Natural killer cell treated with Interleukin-12 subunit alpha and Interleukin-12 subunit beta and Interleukin-15 and Interleukin-18, amount 100 ng/mL, for 72 hours (primary cell): ENCODE measurements around the gene PRDM16. TPM values are rescaled to one million over a fixed set of nuclear protein-coding genes. Genes with fewer than 3 reads are reported as not detected.
"Not testable (repeated sequence)": the region's sequence is repeated elsewhere in the genome, so short reads cannot be mapped to it uniquely, and the experiment has no call there.

Experiments
- ATAC-seq, 2 donors: fragments of 150-1000 bp; cut with Tn5 transposase in 1 of 2; sonication (Bioruptor Pico), chemical (Tn5 transposase) in 1 of 2; 2 replicates each; pipeline ENCODE4 v1.10.0; 2021
- DNase-seq: peaks from one replicate; pipeline ENCODE4 v3.0.0; 2022; ENCODE audit warnings: low spot score
- H3K27ac Mint-ChIP-seq, 2 donors: 1 replicate in 1 of 2; 2 replicates in 1 of 2; pipeline ENCODE4 v1.8.0; 2022; ENCODE audit warnings: mixed read lengths in 2 of 2, mild to moderate bottlenecking in 1 of 2, moderate library complexity in 1 of 2
- H3K27me3 Mint-ChIP-seq, 2 donors: 1 replicate in 1 of 2; 2 replicates in 1 of 2; pipeline ENCODE4 v1.8.0; 2022; ENCODE audit warnings: mixed read lengths in 2 of 2
- H3K36me3 Mint-ChIP-seq: one replicate; pipeline ENCODE4 v1.8.0; 2022; ENCODE audit warnings: mixed read lengths
- H3K4me1 Mint-ChIP-seq, 2 donors: 1 replicate in 1 of 2; 2 replicates in 1 of 2; pipeline ENCODE4 v1.8.0; 2022; ENCODE audit warnings: low read depth in 2 of 2, mixed read lengths in 2 of 2, mild to moderate bottlenecking in 1 of 2
- H3K4me3 Mint-ChIP-seq: one replicate; pipeline ENCODE4 v1.8.0; 2022; ENCODE audit warnings: mixed read lengths
- H3K9me3 Mint-ChIP-seq: 2 replicates; pipeline ENCODE4 v1.8.0; 2022; ENCODE audit warnings: mixed read lengths
- total RNA-seq, 2 donors: library from RNA; stranded (reverse); gene quantifications; one replicate each; pipeline ENCODE4 v1.2.3, GENCODE V29; 2022

The PRDM16 gene
- total RNA-seq, 2 donors from 2014 or later = not detected

DNA sequence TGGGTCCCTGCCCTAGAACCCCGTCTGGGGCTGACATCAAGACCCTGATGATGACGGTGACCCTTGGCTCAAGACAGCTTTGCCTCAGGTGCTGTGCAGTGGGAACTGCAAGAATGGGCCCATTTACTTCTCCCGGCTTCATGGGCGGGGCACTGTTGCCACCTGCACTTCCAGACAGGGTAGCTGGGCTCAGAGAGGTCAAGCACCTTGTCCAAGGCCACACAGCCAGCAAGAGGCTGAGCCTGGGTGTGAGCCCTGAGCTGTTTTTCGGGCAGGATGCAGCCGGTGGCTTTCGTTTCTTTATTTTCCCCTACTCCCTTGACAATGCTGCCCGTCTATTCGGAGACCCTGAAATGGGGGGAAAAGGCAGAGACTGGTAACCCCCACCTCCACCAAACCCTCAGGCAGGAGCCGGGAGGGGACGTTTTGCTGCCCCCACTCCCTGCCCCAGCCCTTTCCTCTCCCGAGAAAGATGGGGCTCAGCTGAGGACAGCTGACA lies 91.7 kb downstream of the PRDM16 start:
- H3K36me3 Mint-ChIP-seq = no peaks in the 10 kb centered on the region
- no peak overlapping the region for H3K27ac Mint-ChIP-seq
- H3K9me3 Mint-ChIP-seq = no peaks in the 10 kb centered on the region
- H3K27me3 Mint-ChIP-seq = peaks cover 9 to 15% of the 10 kb centered on the region in 2 donors
- H3K4me3 Mint-ChIP-seq = no peak overlapping the region
- ATAC-seq (no peak), DNase-seq (no peak)
- no peaks in the 10 kb centered on the region for H3K4me1 Mint-ChIP-seq

DNA sequence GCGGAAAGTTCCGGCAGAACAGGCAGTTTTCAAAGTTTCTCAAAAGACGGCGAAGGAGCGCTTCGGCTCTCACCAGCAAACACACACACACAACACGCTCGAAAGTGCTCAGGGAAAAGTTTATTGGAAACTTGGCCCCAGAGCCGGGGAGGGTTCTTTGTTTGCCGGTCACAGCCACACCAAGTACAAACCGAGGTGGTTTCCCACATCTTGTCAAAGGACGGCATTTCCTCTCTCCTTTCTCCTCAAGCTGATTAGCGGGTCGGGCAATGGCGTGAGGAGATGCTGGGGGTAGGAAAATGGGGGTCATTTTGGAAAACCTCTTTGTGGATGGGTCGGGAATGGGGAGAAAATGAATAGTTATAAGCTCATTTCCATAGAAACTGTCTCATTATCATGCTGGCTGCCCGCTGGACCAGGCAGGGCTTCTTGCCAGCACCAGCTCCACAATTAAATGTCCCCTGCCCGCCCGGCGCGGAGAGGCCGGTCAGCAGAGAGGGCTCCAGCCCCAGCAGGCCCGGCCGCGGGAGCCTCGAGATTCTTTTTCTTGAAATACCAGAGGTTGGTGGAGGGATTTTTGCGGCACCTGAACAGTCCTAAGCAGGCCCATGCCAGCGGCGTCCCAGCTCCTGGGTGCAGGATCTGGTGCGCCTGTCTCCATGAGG lies 92.3 kb downstream of the PRDM16 start:
- Mint-ChIP-seq H3K4me3 (no peak overlapping the region), H3K9me3 (no peaks in the 10 kb centered on the region), H3K27ac (no peak overlapping the region), H3K27me3 (peaks cover 3 to 9% of the 10 kb centered on the region in 2 donors), H3K36me3 (no peaks in the 10 kb centered on the region), H3K4me1 (no peaks in the 10 kb centered on the region)
- DNase-seq (no peak), ATAC-seq (no peak)

DNA sequence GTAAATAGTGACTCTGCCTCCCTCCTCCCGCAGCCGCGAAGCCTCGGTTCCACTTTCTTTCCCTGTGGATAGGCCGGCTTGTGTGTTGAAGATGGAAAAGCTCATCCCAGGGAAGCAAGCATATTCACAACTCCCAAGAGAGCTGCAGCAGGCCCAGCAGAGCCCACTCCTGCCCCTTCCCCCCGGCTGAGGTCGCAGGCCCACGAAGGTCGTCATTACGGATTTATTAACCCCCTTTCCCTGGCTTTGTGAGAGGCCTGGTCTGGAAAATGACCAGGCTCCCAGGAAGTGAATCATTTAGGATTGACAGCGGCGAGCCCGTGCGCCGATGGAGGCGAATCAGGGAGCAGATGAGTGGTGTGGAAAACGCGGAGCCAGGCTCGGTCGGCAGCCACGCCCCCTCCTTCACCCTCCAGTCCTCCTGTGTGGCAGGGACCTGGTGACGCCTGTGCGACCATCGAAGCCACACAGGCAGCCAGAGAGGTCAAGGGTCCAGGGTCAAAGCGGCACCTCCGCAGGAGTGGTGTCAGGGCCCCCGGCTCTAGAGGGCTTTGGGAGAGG lies 93.4 kb downstream of the PRDM16 start:
- Mint-ChIP-seq H3K4me1 (no peaks in the 10 kb centered on the region), H3K4me3 (no peak overlapping the region), H3K36me3 (no peaks in the 10 kb centered on the region), H3K9me3 (no peaks in the 10 kb centered on the region), H3K27ac (no peak overlapping the region), H3K27me3 (peaks cover 0 to 9% of the 10 kb centered on the region in 2 donors)
- ATAC-seq = no peak
- DNase-seq = no peak

DNA sequence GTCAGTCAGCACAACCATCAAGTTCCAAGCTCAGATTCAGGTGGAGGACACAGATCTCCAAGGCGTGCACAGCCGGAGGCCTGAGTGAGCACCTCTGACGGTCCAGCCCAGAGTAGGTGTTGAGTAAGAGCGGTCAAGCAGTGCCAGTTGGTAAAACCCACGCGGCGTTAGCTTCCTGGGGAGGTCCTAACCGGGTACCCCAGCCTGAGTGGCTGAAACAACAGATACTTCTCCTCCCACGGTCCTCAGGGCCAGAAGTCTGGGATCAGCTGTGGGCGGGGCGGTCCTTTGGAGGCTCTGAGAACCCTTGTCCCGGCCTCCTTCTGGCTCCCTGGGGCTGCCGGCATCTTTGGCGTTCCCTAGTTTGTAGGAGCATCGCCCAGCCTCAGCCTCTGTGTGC lies 94.4 kb downstream of the PRDM16 start:
- no peaks in the 10 kb centered on the region for H3K4me1 Mint-ChIP-seq
- H3K36me3 Mint-ChIP-seq = no peaks in the 10 kb centered on the region
- ATAC-seq (no peak), DNase-seq (no peak)
- no peak overlapping the region for H3K27ac Mint-ChIP-seq
- H3K27me3 Mint-ChIP-seq = peaks cover 0 to 9% of the 10 kb centered on the region in 2 donors
- H3K9me3 Mint-ChIP-seq = no peaks in the 10 kb centered on the region
- H3K4me3 Mint-ChIP-seq = no peak overlapping the region

DNA sequence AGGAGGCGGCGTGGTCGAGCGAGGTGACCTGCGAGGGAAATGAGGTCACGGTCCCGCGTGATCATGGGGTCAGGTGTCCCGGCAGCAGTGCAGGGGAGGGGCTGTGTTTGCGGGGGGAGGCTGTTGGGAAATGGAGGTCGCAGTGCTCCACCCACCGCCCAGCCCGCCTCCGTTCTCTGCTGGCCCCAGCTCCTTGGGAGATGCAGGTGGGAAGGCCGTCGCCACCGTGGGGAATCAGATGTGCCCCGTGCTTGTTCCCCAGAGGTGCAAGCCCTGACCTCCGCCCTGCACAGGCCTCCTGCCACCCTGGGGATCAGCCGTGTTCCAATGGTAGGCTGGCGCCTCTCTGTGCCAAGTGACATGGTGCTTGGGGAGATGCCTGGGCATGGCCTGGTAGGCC lies 95.7 kb downstream of the PRDM16 start:
- H3K4me1 Mint-ChIP-seq = no peaks in the 10 kb centered on the region
- H3K9me3 Mint-ChIP-seq = no peaks in the 10 kb centered on the region
- peaks cover 0 to 6% of the 10 kb centered on the region in 2 donors for H3K27me3 Mint-ChIP-seq
- H3K36me3 Mint-ChIP-seq = no peaks in the 10 kb centered on the region
- ATAC-seq (no peak), DNase-seq (no peak)
- H3K27ac Mint-ChIP-seq = no peak overlapping the region
- H3K4me3 Mint-ChIP-seq = no peak overlapping the region

DNA sequence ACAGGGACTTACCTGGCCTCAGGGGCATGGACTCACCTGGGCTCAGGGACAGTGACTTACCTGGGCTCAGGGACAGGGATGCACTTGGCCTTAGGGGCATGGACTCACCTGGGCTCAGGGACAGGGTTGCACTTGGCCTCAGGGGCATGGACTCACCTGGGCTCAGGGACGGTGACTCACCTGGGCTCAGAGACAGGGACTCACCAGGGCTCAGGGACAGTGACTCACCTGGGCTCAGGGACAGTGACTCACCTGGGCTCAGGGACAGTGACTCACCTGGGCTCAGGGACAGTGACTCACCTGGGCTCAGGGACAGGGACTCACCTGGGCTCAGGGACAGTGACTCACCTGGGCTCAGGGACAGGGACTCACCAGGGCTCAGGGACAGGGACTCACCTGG lies 96.2 kb downstream of the PRDM16 start:
- H3K4me1 Mint-ChIP-seq, ATAC-seq: not testable (repeated sequence)

DNA sequence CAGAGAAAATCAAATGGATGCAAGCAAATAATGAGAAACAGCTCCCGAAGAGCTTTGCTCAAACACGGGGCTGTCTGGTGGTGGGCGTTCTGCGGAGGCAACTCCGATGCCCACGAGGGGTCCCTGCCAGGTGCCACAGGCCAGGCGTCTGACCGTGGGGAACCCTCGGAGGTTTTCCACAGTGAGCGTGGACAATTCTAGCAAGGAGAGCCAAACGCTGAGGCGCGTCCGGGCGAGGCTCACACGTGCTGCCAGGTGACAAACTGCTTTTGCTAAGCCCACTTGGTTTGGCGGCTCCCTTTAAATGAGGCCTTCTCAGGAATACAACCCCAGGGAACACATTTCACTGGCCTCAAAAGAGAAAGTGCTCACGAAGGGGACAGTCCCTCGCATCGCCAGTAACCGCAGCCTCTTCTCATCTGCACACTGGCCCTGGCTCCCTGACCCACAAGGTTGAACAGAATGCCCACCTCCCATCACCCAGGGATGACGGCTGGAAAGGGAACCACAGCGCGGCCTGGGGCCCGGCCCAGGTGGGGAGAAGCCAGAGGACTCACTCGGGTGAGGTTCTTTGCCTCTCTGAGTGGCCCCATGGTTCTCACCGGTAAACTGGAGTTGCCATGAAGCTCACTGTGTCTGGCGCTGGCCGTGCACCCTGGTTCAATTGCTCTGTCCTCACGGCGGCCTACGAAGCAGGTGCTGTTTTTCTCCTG lies 97.4 kb downstream of the PRDM16 start:
- DNase-seq (no peak), ATAC-seq (no peak)
- Mint-ChIP-seq H3K36me3 (no peaks in the 10 kb centered on the region), H3K4me1 (no peaks in the 10 kb centered on the region), H3K4me3 (no peak overlapping the region), H3K27me3 (peaks cover 0 to 9% of the 10 kb centered on the region in 2 donors), H3K27ac (no peak overlapping the region), H3K9me3 (no peaks in the 10 kb centered on the region)

More for the DNA sequence above, 96.2 kb downstream of the PRDM16 start:
- H3K9me3 Mint-ChIP-seq, H3K27me3 Mint-ChIP-seq, H3K27ac Mint-ChIP-seq, H3K4me3 Mint-ChIP-seq, DNase-seq, H3K36me3 Mint-ChIP-seq: not testable (repeated sequence)

DNA sequence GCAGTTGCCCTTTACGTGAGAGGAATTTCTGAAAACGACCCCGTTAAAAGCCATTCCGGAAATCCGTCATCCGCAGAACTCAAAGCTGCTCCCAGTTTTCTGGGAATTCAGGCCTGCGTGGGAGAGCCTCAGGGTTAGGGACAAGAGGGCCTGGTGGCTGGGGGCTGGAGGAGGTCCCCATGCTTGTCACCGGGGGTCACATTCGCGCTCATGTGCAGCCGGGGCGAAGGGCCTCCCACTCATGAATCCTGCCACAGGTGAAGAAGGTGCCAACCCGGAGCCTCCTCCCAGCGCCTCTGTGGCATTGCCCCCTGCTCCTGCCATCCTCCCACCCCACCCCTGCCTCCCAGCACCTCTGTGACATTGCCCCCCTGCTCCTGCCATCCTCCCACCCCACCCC lies 98.3 kb downstream of the PRDM16 start:
- H3K27ac Mint-ChIP-seq = no peak overlapping the region
- no peaks in the 10 kb centered on the region for H3K36me3 Mint-ChIP-seq
- H3K4me1 Mint-ChIP-seq = no peaks in the 10 kb centered on the region
- peaks cover 2 to 9% of the 10 kb centered on the region in 2 donors for H3K27me3 Mint-ChIP-seq
- H3K4me3 Mint-ChIP-seq = no peak overlapping the region
- H3K9me3 Mint-ChIP-seq = no peaks in the 10 kb centered on the region
- DNase-seq (no peak), ATAC-seq (no peak)

DNA sequence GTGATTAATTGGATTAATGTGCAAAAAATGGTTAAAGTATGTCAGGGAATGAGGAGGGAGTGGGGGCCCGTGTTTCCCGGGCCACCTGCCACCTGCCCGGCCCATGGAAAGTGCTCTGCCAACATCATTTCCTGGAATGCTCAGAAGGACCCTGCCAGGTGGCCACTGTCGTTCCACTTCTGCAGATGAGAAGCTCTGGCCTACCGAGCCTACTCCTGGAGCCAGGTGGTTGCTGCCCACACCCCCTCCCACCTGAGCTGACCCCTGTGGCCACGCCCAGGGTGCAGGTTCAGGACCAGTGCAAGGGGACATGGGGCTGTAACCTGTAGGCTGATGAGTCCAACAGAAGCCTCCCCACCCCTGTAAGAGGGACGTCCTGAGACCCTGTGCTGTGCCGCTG lies 99.7 kb downstream of the PRDM16 start:
- no peak overlapping the region for H3K4me3 Mint-ChIP-seq
- H3K36me3 Mint-ChIP-seq = no peaks in the 10 kb centered on the region
- H3K4me1 Mint-ChIP-seq = no peaks in the 10 kb centered on the region
- H3K27ac Mint-ChIP-seq = no peak overlapping the region
- no peak for ATAC-seq
- no peak for DNase-seq
- H3K27me3 Mint-ChIP-seq = peaks cover 12 to 15% of the 10 kb centered on the region in 2 donors
- H3K9me3 Mint-ChIP-seq = no peaks in the 10 kb centered on the region

DNA sequence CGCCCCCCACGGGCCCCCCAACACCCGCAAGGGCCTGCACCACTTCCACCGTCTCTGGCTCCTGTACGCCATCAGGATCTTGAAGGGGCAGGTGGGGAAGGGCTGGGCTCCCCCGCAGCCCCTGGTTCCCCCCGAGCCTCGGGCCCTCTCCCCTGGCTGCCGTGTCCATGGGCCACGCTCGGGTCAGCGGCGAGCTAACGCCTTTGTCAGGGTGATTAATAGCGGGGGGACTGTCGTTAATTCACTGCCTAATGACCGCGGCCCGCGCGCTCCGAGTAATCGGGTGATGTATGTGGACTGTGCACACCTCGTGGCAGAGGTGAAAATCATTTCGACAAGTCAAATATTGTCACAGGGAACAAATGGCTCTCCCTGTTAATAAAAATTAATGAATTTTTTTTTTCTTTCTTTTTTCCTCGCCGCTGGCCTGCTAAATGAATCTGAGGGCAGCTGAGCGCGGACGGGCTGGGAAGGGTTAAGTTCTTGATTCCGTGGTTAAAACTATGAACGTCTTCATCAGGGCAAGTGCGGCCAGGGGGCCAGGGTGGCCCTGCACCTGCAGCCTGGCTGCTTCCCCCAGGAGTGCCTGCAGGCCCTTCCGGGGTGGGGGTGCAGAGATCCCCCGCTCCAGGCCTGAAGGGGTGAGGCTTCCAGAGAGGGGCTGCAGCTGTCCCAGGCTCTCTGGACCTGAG lies 100.8 kb downstream of the PRDM16 start:
- DNase-seq = no peak

DNA sequence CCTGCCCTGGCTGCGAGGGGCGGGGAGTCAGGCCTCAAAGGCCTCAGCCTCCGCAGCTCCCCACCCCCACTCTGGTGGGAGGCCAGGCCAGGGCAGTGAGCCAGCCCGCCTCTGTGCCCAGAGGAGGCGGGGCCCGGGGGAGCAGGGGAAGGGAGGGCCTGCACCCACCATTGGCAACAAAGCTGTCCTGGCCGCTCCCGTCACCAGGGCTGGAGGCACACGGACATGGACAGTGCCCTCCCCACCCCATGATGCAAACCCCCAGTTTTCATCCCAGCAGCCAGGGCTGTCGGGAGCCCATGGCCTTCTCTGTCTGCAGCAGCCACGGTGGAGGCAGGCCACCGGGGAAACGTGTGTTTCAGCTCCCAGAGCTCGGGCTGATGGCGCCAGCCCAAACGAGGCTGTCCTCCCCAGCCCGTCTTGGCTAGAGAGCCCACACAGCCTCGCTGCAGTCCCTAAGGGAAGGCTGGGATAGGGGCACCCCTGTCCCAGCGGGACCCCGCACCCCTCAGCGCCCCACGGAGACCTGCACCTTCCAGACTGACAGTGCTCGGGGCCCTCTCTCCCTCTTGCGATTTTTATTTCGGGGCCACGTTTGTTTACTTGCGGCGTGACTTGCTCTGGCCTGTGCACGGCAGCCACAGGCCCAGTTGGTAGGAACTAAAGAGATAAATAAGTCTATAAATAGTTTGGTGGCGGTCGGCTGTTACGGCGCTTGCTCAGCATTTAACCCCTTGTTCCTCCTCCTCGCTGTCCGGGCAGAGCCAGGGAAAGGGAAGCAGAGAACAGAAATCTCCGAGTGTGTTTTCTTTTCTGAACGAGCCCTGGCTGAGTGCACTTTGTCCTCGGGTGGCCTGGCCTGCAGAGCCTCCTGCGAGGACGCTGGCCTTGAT lies 101.8 kb downstream of the PRDM16 start:
- peak in 1 of 2 donors; percentile 52 for ATAC-seq
- H3K36me3 Mint-ChIP-seq = no peaks in the 10 kb centered on the region
- no peaks in the 10 kb centered on the region for H3K9me3 Mint-ChIP-seq
- H3K4me1 Mint-ChIP-seq = no peaks in the 10 kb centered on the region
- no peak overlapping the region for H3K4me3 Mint-ChIP-seq
- no peak overlapping the region for H3K27ac Mint-ChIP-seq
- DNase-seq = no peak
- peaks cover 15 to 19% of the 10 kb centered on the region in 2 donors for H3K27me3 Mint-ChIP-seq

More for the DNA sequence above, 100.8 kb downstream of the PRDM16 start:
- Mint-ChIP-seq H3K9me3 (no peaks in the 10 kb centered on the region), H3K4me1 (no peaks in the 10 kb centered on the region), H3K27ac (no peak overlapping the region), H3K4me3 (no peak overlapping the region), H3K27me3 (peaks cover 15 to 19% of the 10 kb centered on the region in 2 donors), H3K36me3 (no peaks in the 10 kb centered on the region)
- ATAC-seq = no peak

DNA sequence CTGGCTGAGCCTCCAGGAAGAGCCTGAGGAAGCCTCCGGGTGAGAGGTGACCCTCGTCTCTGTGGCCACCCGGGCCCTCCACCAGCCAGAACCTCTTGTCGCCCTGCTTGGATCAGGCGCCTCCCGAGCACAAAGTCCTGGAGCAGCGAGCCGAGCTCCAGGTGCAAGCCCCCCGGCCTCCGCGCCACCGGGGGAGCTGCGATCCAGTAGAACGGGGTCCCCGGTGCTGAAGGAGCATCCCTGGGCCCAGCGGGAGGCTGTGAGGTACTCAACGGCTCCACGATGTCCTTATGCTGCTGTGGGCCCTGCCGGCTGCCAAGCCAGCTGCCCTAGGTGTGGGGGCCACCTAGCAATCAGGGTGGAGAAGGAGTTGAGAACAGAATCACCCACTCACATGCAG lies 102.8 kb downstream of the PRDM16 start:
- no peak for DNase-seq
- H3K4me1 Mint-ChIP-seq = no peaks in the 10 kb centered on the region
- no peak overlapping the region for H3K27ac Mint-ChIP-seq
- H3K27me3 Mint-ChIP-seq = peaks cover 15 to 19% of the 10 kb centered on the region in 2 donors
- no peaks in the 10 kb centered on the region for H3K9me3 Mint-ChIP-seq
- ATAC-seq = no peak
- no peaks in the 10 kb centered on the region for H3K36me3 Mint-ChIP-seq
- no peak overlapping the region for H3K4me3 Mint-ChIP-seq
